ENCODE measurements around the gene SLC38A10. TPM values are rescaled to one million over a fixed set of nuclear protein-coding genes. Genes with fewer than 3 reads are reported as not detected.
"Not testable (repeated sequence)": the region's sequence is repeated elsewhere in the genome, so short reads cannot be mapped to it uniquely, and the experiment has no call there.

The SLC38A10 gene
- total RNA-seq, 1 donor from 2014 or later = 13.9 TPM

DNA sequence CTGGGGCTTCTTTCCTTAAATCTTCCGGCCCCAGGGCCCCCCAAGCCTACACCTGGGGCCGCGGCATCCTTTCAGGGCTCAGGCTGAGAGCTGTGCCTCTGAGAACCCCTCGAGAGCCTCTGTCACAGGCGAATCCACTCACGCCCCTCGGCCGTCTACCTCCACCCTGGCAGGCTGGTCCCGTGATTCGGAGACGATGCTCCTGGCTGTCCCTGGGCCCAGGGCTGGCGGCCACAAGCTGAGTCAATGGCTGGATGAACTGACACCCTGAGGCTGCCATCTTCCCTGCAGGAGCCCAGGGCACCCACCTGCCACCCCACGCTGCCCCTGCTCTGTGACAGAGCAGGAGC, 60.6 kb downstream of the SLC38A10 start:
- no peak for DNase-seq (ENCODE audit: low spot score in 2 of 2)
- no peak for FAIRE-seq

- no peak for FAIRE-seq
- DNase-seq (ENCODE audit: low spot score in 2 of 2) = no peak
Observed at GRCh38 chr17:81233811-81234505, 61.1 kb downstream of the SLC38A10 start.

GRCh38 chr17:81233316-81233715, 61.8 kb downstream of the SLC38A10 start:
- FAIRE-seq (no peak), DNase-seq (ENCODE audit: low spot score in 2 of 2) (no peak)

GRCh38 chr17:81232616-81233241, 62.4 kb downstream of the SLC38A10 start:
- FAIRE-seq = no peak
- DNase-seq (ENCODE audit: low spot score in 2 of 2) = no peak

- FAIRE-seq (no peak), DNase-seq (ENCODE audit: low spot score in 2 of 2) (no peak)
Observed at GRCh38 chr17:81231766-81232581, 63.1 kb downstream of the SLC38A10 start.

GRCh38 chr17:81231121-81231645, 63.9 kb downstream of the SLC38A10 start:
- DNase-seq (ENCODE audit: low spot score in 2 of 2) (no peak), FAIRE-seq (no peak)

DNA sequence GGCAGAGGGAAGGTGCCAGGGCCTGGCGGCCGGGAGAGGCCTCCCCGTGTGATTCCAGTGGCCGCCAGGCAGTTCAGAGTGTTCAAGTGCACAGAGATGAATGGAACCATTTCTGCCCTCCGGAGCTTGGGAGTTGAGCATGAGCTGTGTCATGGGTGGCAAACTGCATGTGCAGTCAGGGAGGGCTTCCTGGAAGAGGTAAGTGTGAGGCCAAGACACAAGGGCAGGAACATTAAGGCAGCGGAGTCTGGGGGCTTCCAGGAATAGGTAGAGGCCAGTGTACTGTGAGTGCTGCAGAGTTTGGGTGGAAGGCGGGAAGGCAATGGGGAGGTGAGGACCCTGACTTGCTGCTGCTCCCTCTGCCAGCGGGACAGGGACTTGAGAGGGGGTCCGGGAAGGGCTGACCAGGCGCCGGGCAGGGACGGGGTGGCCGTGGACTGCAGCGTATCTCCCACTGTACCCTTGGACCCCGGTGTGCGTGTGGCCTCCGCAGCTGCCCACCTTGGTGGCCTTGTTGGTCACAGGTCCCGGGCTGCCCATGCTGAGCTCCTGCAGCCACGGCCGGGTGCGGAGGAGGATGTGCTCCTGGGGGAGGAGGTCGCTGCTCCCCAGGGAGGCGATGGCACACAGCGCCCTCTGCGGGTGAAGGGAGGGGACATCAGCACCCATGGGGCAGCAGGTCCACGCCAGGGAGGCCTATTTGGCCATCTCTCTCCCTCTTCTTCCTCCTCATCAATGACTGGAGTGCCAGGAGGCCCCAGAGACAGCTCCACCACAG, 64.9 kb downstream of the SLC38A10 start:
- DNase-seq (ENCODE audit: low spot score in 2 of 2) (no peak), FAIRE-seq (no peak)

DNA sequence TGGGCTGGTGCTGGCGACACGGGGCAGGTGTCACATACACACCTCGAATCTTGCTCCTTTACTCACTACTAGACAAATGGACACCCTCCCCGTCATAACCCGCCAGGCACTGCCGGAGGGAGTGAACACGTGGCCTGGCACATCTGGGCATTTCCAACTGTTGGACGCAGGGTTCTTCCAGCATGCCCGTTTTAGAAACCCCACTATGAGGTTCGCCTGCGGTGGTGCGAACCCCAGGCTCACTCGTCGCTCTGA, 65.5 kb downstream of the SLC38A10 start:
- no peak for FAIRE-seq

GRCh38 chr17:81228834-81229665, 66.1 kb downstream of the SLC38A10 start:
- FAIRE-seq (no peak), DNase-seq (ENCODE audit: low spot score in 2 of 2) (no peak)

More for the DNA sequence above, 65.5 kb downstream of the SLC38A10 start:
- DNase-seq (ENCODE audit: low spot score in 2 of 2) = no peak

DNA sequence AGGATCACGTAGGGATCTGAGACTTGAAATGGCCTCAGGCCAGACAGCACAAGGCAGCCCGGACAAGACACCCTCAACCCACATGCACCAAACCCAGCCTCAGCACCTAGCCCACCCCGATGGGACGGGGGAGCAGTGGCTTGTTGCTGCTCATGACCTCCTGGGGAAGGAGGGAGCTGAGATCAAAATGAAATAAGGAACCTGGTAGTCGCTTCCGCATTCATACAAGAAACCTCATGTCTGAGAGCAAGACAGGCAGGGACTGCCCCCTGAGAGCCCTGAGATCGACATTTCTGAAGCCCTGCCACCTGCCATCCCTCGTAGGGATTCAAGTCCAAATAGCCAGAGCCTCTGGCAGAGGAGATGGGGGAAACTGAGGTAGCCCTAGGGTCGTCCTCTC, 66.7 kb downstream of the SLC38A10 start:
- FAIRE-seq (no peak), DNase-seq (ENCODE audit: low spot score in 2 of 2) (no peak)

DNA sequence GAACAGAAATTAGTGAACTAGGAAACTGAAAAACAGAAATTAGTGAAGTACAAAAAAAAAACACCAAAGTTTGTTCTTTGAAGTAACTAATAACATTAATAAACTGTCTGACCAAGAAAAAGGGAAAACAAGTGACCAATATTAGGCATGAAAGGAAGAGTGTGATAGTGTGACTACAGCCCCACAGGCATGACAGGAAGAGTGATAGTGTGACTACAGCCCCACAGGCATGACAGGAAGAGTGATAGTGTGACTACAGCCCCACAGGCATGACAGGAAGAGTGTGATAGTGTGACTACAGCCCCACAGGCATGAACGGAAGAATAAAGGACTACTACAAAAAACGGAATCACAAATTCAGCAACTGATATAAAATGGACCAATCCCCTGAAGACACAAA, 67.5 kb downstream of the SLC38A10 start:
- not testable (repeated sequence) for FAIRE-seq; DNase-seq (ENCODE audit: low spot score in 2 of 2)

DNA sequence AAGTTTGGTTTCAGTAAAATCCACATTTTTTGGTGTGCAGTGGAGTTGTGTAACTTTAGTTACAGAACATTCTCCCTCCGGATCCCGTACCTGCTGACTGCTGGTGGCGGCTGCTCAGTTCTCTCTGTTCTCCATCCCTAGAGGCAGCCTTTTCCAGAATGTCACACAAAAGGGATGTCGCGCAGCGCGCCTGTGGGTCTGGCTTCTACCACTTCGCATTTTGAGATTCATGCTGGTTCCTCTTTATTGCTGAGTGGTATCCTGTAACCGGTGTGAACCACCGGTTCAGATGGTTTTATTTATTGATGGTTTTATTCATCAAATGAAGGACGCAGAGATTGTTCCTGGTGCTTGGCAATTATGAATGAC, 71.4 kb downstream of the SLC38A10 start:
- FAIRE-seq (no peak), DNase-seq (ENCODE audit: low spot score in 2 of 2) (no peak)

DNA sequence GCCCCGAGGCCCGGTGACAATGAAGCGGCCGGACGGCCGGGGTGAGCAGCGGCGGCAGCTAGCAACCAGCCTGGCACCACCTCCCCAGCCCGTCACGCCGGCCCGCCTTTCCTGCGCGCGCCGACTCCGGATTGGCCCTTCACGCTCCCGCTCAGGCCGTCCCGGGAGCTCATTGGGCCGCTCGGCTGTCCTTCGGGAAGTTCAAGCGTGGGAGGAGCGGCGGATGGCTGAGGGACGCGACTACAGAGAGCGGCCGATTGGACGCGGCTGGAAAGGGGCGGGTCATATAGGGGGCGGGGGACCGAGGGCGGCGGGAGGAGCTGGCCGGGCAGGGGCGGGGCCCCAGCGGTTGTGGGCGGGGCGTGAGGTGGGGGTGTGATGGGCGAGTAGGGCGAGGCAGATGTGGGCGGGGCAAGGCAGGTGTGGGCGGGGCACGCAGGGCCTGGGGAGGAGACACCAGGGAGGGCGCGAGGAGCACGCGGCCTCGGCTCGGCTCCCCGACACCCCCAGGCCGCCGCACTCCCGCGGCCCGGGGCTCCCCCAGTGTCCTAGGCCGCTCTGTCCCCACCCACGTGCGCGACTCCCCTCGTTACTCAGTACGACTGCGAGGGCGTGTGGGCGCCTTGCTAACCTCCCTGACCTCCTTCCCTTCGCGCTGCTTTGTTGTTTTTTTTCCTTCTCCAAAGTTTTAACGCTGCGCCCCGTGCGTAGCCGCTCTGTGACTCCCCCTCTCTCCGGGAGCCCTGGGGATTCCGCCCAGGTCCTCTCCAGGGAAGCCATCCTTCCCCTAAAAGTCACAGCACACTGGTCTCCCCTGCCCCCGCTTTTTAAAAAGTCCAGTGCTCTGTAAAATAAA, 72.0 kb downstream of the SLC38A10 start, which contains the start of gene CEP131:
CEP131 (minus strand) TSS at position 60 of the 856 bp plus-strand sequence. CDS start 2,909 bp downstream, outside the sequence.
- DNase-seq (ENCODE audit: low spot score in 2 of 2) = peak; percentile 99 to 100
- no peak for FAIRE-seq

GRCh38 chr17:81222620-81222905, 72.5 kb downstream of the SLC38A10 start:
- FAIRE-seq (no peak), DNase-seq (ENCODE audit: low spot score in 2 of 2) (no peak)

GRCh38 chr17:81221842-81222619, 73.1 kb downstream of the SLC38A10 start:
- FAIRE-seq (no peak), DNase-seq (ENCODE audit: low spot score in 2 of 2) (no peak)

GRCh38 chr17:81221371-81221841, 73.7 kb downstream of the SLC38A10 start:
- DNase-seq (ENCODE audit: low spot score in 2 of 2) = no peak
- FAIRE-seq = no peak

GRCh38 chr17:81219476-81220180, 75.5 kb downstream of the SLC38A10 start:
- FAIRE-seq (no peak), DNase-seq (ENCODE audit: low spot score in 2 of 2) (no peak)

- no peak for FAIRE-seq
Observed at GRCh38 chr17:81218991-81219390, 76.1 kb downstream of the SLC38A10 start.

More at GRCh38 chr17:81218991-81219390, 76.1 kb downstream of the SLC38A10 start:
- DNase-seq (ENCODE audit: low spot score in 2 of 2) = no peak
